Stimulated activated naive CD4-positive, alpha-beta T cell (primary cell): ENCODE data around the gene NCK1.

Experiments used
- DNase-seq, 6 experiments: peaks; one replicate each; lab custom pipeline; 2025; lab: John Stamatoyannopoulos, UW

Gene NCK1

DNA sequence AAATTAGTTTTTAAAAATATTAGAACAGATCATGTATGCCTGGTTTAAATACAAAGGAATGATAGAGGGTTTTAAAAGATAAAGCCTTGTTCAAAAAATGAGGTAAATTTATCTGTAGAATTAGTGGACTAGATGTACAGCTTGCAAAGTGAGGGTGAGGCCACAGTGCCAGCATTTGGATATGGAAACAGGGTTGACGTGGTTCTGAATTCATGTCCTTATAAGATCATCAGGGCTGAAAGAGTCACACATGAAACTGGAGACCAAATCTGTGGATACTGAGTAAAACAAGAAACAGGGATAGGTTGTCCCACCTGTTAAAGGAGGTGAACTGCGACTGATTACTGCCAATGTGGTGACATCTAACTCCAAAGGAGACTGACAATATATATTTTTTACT is 46.3 kb downstream of the NCK1 start:
- DNase-seq, result no peak

DNA sequence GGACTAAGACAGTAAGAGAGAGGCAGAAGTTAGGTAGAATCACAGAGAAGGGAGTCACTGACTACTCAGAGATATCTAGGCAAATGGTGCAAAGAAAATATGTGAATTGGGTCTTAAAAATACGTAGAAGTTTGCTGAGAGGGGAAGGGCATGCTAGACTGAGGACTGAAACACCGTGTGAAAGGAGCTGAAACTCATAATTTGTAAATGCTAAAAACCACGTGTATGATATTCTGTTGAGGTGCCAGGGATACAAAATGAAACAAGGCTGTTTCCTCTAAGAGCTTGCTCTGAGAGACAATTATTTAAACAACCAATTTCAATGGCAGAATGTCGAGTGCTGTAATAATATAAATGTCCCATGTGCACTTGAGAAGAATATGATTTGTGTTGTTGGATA is 47.2 kb downstream of the NCK1 start:
- DNase-seq, result no peak

DNA sequence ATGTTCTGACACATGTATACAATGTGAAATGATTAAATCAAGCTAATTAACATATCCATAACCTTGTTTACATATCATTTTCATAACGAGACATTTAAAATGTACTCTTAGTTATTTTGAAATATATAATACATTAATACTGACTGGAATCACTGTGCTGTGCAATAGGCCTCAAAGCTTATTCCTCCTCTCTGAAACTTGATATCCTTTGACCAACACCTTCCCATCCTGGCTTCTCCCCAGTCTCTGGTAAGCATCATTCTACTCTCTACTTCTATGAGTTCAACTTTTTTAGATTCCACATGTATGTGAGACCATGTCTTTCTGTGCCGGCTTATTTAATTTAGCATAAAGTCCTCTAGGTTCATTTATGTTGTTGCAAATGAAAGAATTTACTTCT is 48.7 kb downstream of the NCK1 start:
- no peak for DNase-seq

DNA sequence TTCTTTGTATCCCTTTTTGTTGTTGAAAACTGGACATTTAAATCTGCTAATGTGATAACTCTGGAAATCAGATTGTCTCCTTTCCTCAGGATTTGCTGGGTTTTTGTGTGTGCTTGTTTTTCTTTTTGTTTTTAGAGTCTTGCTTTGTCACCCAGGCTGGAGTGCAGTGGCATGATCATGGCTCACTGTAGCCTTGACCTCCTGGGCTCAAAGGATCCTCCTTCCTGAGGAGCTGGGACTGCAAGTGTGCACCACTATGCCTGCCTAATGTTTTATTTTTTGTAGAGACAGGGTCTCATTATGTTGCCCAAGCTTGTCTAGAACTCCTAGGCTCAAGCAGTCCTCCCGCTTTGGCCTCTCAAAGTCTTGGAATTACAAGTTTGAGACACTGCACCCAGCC is 51.2 kb downstream of the NCK1 start:
- DNase-seq, result no peak

DNA sequence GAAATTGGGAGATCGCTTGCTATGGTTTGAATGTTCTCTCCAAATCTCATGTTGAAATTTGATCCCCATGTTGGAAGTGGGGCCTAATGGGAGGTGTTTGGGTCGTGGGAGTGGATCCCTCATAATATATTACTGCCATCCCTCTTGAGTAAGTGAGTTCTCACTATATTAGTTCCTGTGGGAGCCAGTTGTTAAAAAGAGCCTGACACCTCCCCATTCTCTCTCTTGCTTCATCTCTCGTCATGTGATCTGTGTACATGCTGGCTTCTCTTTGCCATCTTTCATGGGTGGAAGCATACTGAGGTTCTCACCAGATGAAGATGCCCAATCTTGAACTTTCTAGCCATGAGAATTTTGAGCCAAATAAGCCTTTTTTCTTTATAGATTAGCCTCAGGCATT is 52.7 kb downstream of the NCK1 start:
- no peak for DNase-seq

DNA sequence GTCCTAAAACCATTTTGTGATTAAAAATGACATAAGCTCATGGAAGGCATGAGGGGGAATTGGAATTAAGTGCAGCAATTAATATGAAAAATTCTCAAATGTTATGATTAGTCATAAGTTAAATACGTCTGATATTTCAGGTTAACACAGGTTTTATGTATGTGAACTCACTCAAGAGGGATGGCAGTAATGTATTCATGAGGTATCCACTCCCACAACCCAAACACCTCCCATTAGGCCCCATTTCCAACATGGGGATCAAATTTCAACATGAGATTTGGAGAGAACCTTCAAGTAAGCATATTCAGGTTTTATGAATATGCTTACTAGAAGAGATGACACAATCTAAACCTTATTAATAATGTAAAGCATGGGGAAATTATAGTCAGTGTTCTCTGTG is 54.2 kb downstream of the NCK1 start:
- no peak for DNase-seq

DNA sequence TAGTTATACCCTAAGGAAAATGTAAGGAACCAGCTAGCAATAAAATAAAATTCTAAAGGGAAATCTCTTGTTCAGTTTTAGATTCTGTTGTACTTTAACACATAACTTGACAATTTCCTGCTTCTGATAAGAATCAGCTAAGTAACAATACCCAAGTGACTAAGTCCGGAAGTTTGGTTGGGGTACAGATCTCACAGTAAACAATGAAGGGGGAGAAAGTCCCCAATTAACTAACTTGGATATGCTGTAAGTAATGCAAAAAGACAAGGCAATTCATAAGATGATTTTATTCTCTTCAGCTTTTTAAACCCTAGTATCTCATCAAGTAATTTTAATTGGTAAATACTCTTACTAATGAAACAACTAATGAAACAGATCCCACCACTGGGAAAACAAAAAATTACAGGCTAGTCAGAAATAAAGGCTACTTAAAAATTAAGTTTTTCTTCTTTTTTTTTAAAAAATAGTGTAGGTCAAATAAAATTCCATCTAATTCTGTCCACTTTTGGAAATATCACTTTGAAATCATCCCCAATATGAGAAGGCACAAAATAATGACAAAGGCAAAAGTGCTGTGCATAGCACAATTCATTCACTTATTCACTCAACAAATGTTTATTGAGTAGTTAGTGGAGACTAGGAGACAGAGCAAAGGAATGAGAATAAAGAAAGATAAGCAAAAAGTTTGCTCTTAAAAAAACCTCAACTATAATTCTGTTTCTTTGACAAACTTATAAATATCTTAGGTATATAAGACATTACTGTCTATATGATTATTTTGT is 58.0 kb downstream of the NCK1 start:
- peak in 3 of 6 experiments; percentile 19 to 47 (median 24) for DNase-seq

DNA sequence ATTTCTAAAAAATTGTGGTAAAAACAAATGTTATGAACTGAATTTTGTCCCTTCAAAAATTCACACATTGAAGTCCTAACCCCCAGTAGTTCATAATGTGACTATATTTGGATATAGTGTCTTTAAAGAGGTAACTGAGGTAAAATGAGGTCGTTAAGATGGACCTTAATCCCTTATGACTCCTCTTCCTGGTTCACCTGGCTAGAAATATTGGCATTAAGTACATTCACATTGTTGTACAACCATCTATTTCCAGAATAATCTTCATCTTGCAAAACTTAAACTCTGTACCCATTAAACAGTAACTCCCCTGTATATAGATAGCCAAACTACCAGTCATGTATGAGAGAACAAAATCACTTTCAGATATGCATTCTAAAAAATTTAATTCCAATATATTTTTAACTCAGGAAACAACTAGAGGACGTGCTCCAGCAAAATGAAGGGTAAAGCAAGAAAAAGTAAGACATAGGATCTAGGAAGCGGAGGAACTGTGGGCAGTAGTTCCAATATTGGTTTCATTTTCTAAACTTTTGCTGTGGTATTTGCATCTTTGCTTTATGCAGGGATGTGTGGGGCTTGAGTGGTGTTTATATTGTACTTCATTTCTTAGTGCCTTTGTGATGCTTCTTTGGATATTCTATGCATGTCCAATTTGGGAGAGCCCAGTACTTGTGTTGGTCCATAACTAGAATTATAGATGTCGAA is 59.0 kb downstream of the NCK1 start:
- DNase-seq, result no peak

DNA sequence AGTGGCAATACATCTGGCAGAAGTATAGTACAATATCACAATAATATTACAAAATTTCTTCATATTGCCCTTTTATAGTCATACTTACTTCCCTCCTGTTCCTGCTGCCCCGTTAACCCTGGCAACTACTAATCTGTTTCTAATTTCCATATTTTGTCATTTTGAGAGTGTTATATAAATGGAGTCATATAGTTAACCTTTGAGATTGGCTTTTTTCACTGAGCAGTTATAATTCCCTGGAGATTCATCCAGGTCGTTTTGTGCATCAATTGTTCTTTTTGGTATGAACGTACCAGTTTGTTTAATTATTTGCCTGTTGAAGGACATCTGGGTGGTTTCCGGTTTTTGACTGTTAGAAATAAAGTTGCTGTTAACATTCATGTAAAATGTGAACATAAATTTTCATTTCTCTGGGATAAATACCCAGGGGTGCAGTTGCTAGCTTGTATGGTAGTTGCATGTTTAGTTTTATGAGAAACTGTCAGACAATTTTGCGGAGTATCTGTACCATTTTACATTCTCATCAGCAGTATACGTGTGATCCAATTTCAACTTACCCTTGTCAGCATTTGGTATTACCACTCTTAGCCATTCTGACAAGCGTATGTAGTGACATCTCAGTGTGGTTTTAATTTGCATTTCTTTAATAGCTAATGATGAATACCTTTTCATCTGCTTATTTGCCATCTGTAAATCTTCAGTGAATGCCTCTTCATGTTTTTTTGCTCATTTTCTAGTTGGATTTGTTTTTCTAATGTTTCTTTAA is 63.6 kb downstream of the NCK1 start:
- DNase-seq, result no peak

DNA sequence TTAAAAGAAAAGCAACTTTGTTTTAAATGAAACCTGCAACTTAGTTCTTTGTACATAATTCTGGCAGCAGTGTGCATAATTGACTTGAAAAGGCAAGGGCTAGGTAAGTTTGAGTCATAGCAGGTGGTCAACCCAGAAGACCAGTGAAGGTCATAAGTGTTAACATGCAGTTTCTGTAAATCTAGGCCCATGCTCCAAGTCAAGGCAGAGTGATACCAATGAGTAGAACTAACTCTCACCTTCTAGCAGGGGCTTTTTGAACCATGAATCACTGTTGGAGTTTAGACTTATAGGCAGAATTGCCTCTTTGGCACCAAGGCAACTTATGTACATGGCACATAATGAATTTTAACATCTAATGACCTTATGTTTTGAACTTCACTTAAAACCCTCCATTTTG is 66.2 kb downstream of the NCK1 start:
- no peak for DNase-seq

DNA sequence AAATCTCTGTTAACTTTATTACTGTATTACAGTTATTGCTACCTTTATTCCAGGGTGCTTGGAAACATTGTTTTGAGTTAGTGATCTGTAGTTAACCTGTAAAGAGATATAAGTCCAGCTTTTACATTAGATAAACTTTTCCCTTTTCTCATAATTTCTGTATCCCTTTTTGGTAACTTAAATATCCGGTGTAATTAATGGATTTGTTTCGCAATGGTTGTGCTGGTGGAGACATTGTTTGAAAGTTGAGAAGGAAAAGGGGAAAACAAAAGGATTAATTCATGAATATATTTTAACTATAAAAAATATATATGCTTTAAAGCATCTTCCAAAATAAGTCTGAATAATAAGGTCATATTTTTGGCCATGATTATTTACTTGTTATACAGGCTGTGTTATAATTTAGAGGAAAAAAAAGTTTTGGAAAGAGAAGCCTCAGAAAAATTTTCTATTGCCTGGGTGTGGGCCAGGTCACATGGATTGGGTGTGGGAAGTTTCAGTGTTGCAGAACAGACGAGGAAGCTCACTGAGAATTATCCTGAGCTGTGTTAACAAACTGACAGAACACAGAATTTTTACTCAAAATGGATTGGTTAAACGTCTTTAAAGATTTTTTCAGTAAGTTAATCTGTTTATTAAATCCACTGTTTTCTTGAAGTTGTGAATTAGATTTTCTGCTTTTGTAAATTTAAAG is 68.1 kb downstream of the NCK1 start:
- no peak for DNase-seq

DNA sequence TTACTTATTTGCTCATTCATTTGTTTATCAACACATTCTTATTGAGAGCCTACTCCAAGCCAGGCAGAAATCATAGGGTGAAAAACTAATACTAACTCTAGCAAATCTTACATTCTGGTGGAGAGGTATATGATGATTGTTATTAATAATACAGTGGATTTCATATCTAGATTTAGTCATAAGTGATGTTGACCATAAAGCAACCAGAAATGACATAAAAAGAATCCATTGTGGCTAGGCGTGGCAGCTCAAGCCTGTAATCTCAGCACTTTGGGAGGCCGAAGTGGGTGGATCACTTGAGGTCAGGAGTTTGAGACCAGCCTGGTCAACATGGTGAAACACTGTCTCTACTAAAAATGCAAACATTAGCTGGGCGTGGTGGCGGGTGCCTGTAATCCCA is 69.6 kb downstream of the NCK1 start:
- no peak for DNase-seq

DNA sequence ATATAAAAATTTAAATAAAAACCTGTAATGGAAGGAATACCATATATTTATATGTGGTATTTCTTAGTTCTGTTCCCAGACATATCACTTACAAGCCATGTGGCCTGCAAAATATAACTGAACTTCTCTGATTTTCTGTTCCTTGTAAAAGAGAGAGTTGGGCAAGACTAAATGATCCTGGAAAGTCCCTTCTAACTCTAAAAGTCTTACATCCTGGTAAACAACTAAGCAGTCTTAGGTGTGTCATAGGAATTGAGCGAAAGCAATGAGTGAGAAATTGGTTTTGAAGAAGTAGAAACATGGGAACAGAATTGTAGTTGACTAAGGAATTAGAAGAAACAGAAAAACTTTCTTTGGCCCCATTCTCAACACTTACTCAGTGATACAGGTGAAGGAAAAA is 70.5 kb downstream of the NCK1 start:
- DNase-seq, result no peak

DNA sequence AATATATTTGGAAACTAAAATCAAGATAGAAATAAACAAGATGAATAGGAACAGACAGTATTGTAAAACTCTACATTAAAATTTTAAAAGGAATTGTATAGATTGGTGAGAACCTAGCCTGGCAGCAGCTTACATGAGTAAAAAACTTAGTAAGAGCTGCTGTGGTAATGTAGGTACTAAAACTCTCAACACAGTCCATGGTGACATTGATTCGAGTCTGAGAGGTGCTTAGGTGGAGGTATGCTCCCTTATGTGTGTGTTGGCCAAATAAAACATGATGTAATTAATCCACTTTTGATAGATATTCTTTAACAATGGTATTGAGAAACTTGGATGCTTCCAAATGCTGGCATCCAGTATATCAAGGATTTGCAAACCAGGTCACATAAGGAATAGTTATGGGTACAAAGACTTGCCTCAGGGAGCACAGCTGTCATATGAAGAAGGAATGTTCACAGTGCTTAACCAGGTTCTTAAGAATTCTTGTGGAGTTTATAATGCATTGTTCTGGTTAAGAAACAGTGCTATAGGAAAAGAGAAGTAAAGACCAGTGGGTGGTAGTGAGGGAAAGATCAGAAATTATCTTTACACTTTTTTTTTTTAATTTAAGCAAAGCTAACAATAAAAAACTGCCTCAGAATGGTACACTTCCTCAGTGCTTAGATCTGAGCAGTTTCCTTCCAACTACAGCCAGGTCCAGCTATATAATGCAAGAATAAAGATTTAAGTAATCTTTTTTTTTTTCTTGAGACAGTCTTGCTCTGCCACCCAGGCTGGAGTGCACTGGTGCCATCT is 71.2 kb downstream of the NCK1 start:
- no peak for DNase-seq

DNA sequence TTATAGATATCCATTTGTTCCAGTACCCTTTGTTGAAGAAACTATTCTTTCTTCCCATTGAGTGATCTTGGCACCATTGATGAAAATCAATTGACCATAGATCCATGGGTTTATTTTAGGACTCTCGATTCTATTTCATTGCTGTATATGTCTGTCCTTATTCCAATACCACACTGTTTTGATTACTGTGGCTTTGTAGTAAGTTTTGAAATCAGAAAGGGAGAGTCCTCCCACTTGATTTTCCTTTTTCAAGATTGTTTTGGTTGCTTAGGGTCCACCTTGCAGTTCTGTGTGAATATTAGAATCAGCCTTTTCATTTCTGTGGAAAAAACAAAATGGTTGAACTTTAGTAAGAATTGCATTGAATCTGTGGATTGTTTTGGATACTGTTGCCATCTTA is 75.2 kb downstream of the NCK1 start:
- DNase-seq, result no peak

DNA sequence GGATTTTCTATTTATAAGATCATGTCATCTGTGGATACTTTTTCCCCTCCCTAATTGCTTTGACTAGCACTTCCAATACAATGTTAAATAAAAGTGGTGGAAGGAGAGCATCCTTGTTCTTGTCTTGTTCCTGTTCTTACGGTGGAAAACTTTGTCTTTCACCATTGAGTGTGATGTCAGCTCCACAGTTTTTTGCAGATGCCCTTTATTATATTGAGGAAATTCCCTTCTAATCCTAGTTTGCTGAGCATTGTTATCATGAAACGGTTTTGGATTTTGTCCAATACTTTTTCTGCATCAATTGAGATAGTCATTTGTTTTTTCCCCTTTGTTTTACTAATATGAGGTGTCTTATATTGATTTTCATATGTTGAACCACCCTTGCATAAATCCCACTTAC is 75.8 kb downstream of the NCK1 start:
- DNase-seq, result no peak

DNA sequence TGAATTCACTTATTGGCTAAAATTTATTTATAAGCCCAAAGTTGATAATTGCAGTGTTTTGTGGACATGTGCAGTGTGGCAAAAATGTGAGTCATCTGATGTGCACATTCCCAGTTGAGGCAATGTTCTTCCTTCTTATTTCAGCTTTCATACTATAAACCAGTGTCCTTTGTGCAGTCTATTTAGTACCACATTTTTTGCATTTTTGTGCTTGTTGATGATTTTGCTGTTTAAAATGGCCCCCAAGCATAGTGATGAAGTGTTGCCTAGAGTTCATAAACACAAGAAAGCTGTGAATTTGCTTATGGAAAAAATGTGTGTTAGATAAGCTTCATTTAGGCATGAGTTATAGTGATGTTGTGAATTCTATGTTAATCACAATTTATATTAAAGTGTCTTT is 76.3 kb downstream of the NCK1 start:
- no peak for DNase-seq

DNA sequence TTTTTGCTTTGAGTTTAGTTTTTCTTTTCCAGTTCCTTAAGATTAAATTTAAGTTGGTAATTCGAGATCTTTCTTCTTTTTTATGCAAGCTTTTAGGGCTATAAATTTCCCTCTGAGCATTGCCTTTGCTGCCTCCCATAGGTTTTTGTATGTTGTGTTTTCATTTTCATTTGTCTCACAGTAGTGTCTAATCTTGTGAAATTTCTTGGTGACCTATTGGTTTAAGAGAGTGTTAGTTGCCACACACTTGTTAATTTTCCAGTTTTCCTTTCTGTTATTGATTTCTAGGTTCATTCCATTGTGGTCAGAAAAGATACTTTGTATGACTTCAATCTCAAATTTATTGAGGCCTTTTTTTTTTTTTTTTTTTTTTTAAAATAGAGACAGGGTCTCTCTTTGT is 77.5 kb downstream of the NCK1 start:
- DNase-seq, result no peak

DNA sequence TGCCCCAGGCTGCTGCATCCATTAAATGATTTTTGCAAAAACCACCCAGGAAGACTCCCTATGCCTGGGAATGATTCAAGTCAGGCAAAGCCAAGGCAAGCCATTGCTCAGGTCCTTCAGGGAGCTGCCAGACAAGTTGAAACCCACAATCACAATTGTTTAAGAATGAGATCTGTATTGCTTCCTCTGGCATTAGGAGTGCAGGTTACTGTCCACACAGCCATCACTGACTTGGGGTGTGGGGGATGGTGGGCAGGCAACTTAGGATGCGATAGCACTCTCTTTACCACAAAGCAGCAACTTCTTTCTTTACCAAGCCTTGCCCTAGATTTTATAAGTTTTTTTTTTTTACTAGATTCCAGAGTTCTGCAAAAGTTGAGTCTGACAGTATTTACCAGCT is 80.8 kb downstream of the NCK1 start:
- DNase-seq, result no peak

DNA sequence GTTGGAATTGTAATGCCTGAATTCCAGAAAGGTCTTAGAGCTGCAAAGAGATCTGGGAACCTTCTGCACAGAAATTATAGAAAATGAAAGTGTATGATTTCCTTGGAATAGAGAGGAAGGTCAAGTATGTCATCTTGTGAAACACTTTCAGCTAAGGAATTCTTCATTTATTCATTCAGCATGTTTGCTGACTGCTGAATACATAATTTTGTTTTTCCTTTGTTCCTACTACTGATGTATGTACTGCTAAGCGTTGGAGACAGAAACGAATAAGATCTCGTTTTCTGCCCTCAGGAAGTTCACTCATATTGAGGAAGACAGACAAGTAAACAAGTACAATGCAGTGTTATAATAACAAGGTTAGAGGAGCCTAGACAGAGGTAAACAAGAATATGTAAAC is 81.4 kb downstream of the NCK1 start:
- no peak for DNase-seq

DNA sequence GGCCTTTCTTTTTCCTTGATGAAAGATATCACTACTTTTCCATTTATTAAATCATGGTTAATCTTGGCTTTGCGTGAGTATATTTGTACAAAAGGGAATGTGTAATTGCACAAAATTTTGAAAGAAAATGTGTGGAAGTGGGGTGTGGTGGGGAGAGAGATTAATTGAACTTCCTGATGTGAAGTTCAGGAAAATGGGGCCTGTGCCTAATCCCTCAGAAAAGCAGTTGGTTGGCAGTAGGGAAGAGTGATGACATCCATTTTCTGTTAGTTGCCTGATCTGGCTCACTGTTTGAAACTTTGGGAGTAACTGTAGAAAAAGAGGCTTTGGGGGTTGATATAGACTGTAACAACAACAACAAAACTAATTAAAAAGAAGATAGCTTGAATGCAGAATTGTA is 85.0 kb downstream of the NCK1 start:
- DNase-seq, result no peak

DNA sequence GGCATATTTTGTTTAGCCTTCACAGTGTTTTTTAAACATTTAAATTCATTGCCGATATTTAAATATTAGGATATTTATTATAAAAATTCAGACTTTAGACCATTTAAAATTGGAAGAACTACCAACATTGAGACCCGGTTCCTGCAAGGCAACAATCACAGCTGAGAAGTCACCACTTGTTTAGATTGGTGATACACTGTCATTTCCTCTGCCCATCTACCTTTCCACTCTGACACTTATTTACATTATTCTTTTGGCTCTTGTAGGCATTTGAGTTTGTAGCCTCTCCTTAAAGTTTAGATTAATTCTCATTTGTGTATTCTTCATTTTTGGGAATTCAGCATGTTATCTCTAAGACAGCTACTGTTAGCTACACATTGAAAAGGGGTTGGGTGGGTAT is 85.5 kb downstream of the NCK1 start:
- no peak for DNase-seq
